GM12878 (cell line): ENCODE results near the gene STX4. TPM values are rescaled to one million over a fixed set of nuclear protein-coding genes. Genes with fewer than 3 reads are reported as not detected.

Source experiments
- ATAC-seq: fragments of 200-7000 bp; cut with Tn5 transposase; 3 replicates; pipeline ENCODE4 v1.9.1; 2020; ENCODE audit warnings: mild to moderate bottlenecking, moderate library complexity
- BruUV-seq: library from RNA; stranded (reverse); fragments of 400-500 nt; replicated peaks from 2 replicates; lab custom pipeline; 2021; lab: Mats Ljungman, UMichigan
- CTCF ChIA-PET: fragments of 300-600 bp; sonication (Branson Sonifier 250); formaldehyde crosslinking; extraction: SDS; loops from one replicate; lab custom pipeline; 2021; ENCODE audit warnings: inconsistent platforms; lab: Yijun Ruan, JAX
- POLR2A ChIA-PET: fragments of 350-600 bp; formaldehyde crosslinking; extraction: SDS; loops from one replicate; lab custom pipeline; 2021; ENCODE audit warnings: inconsistent platforms; lab: Charles Lee
- RAD21 ChIA-PET: fragments of 300-600 bp; sonication (Branson Sonifier 250); formaldehyde crosslinking; loops from one replicate; lab custom pipeline; 2023; ENCODE audit warnings: antibody characterized with exemption; ENCODE audit not compliant: unreplicated experiment; lab: Charles Lee
- SMC1A ChIA-PET: fragments of 300-600 bp; sonication (Branson Sonifier 250); formaldehyde crosslinking; loops from one replicate; lab custom pipeline; 2023; ENCODE audit not compliant: unreplicated experiment, uncharacterized antibody; lab: Charles Lee
- DNase-seq: peaks from one replicate; pipeline ENCODE4 v3.0.0-alpha.2; 2011; ENCODE audit warnings: low read depth, low spot score
- FAIRE-seq: peaks from 3 replicates; lab custom pipeline; 2011; peaks lifted over from hg19 to GRCh38; lab: Jason Lieb, UNC
- H2AFZ ChIP-seq: 2 replicates; pipeline ENCODE4 v1.6.0; 2011; ENCODE audit warnings: low read depth, low read length, control low read depth; ENCODE audit not compliant: control insufficient read depth
- H3K27ac ChIP-seq: 2 replicates; pipeline ENCODE4 v1.5.1; 2011; ENCODE audit warnings: control low read depth; ENCODE audit not compliant: control insufficient read depth, insufficient read depth
- H3K27me3 ChIP-seq, 2 experiments: replicated peaks in 1 of 2; 2 replicates each; pipeline versions ENCODE4 v1.6.0 to v1.6.1; 2011; ENCODE audit warnings: low read length in 1 of 2; ENCODE audit not compliant: control insufficient read depth in 2 of 2, insufficient read depth in 2 of 2
- H3K36me3 ChIP-seq, 2 experiments: 2 replicates each; pipeline ENCODE4 v1.5.1; 2011; ENCODE audit warnings: low read length in 1 of 2; ENCODE audit not compliant: control insufficient read depth in 2 of 2, insufficient read depth in 2 of 2
- H3K4me1 ChIP-seq: 2 replicates; pipeline ENCODE4 v1.6.1; 2011; ENCODE audit warnings: mild to moderate bottlenecking, low read length, moderate library complexity, mixed read lengths; ENCODE audit not compliant: control insufficient read depth, insufficient read depth
- H3K4me2 ChIP-seq: 2 replicates; pipeline ENCODE4 v1.6.0; 2011; ENCODE audit warnings: control low read depth; ENCODE audit not compliant: control insufficient read depth, insufficient read depth
- H3K4me3 ChIP-seq: fragments of 200-600 bp; sonication (generic); 2 replicates; pipeline ENCODE4 v1.5.1; 2016
- H3K79me2 ChIP-seq: 2 replicates; pipeline ENCODE4 v1.6.0; 2011; ENCODE audit warnings: low read length; ENCODE audit not compliant: control insufficient read depth, insufficient read depth
- H3K9ac ChIP-seq: 2 replicates; pipeline ENCODE4 v1.8.0; 2011; ENCODE audit warnings: low read length, control low read depth, mixed read lengths; ENCODE audit not compliant: control insufficient read depth, insufficient read depth
- H3K9me3 ChIP-seq: replicated peaks from 3 replicates; pipeline ENCODE4 v1.5.1; 2011; ENCODE audit warnings: mild to moderate bottlenecking, low read length; ENCODE audit not compliant: control insufficient read depth, insufficient read depth
- H4K20me1 ChIP-seq: 2 replicates; pipeline ENCODE4 v1.6.0; 2011; ENCODE audit not compliant: control insufficient read depth, insufficient read depth
- BHLHE40 ChIP-seq, 2 experiments: fragments of 450-650 bp in 1 of 2; IDR thresholded peaks; 2 replicates each; pipeline ENCODE4 v1.6.1; 2011 to 2017; ENCODE audit warnings: low read depth in 2 of 2, borderline replicate concordance in 1 of 2, improper control_type of control experiment in 1 of 2, low read length in 1 of 2, mild to moderate bottlenecking in 1 of 2
- EGR1 ChIP-seq, 2 experiments: IDR thresholded peaks; 1 replicate in 1 of 2; 2 replicates in 1 of 2; pipeline ENCODE4 v1.6.1; 2011 to 2012; ENCODE audit warnings: low read depth in 2 of 2, low read length in 2 of 2, borderline replicate concordance in 1 of 2, mild to moderate bottlenecking in 1 of 2, moderate library complexity in 1 of 2
- FOXM1 ChIP-seq: IDR thresholded peaks from 2 replicates; pipeline ENCODE4 v1.6.1; 2012; ENCODE audit warnings: low read depth, mild to moderate bottlenecking, inconsistent platforms, low read length, moderate library complexity
- GATAD2B ChIP-seq: fragments of 450-650 bp; conservative IDR thresholded peaks from 2 replicates; pipeline ENCODE4 v1.6.1; 2017; ENCODE audit warnings: low read depth, mild to moderate bottlenecking, moderate library complexity
- KLF5 ChIP-seq: fragments of 450-650 bp; IDR thresholded peaks from 2 replicates; pipeline ENCODE4 v1.6.1; 2014; ENCODE audit warnings: mild to moderate bottlenecking; ENCODE audit not compliant: partially characterized antibody
- PAX5 ChIP-seq: IDR thresholded peaks from 2 replicates; pipeline ENCODE4 v1.6.1; 2011; ENCODE audit warnings: low read depth, low read length, borderline replicate concordance
- YBX1 ChIP-seq: fragments of 450-650 bp; IDR thresholded peaks from 2 replicates; pipeline ENCODE4 v1.6.1; 2016; ENCODE audit warnings: antibody characterized with exemption
- WGBS: methylation state at CpG from one replicate; pipeline ENCODE4 v1.1.6; 2016; ENCODE audit warnings: low lambda C conversion rate; ENCODE audit not compliant: insufficient replicate concordance, insufficient coverage; ENCODE audit errors: missing lambda C conversion rate; 5-methylcytosine and 5-hydroxymethylcytosine counted together
- in situ Hi-C: fragments of 300-500 bp; cut with MboI; formaldehyde crosslinking; loops from 9 replicates; pipeline ENCODE4 v1.14.3; 2018; ENCODE audit warnings: mixed read lengths
- intact Hi-C: fragments of 100-400 bp; cut with micrococcal nuclease; formaldehyde crosslinking; loops from one replicate; pipeline ENCODE4 v1.14.2; 2022; ENCODE audit not compliant: unreplicated experiment
- polyA plus RNA-seq, 11 experiments: library from polyadenylated mRNA; depleted of rRNA in 4 of 11; unstranded in 6 of 11; stranded (reverse) in 5 of 11; fragments of >200 nt; fragmentation: Nextera tagmentation in 4 of 11; fragmentation: Illumina TruSeq in 1 of 11; extraction: Ambion mirVana in 4 of 11; extraction: Trizol in 1 of 11; gene quantifications; 1 replicate in 1 of 11; 2 replicates in 10 of 11; pipeline versions ENCODE4 v1.2.1 to v1.2.3, GENCODE V29; 2011 to 2016; ENCODE audit warnings: inconsistent platforms in 2 of 11, missing spikeins in 2 of 11, low read depth in 1 of 11
- total RNA-seq, 4 experiments: library from RNA; depleted of rRNA in 3 of 4; stranded (reverse); fragments of >200 nt in 3 of 4; fragmentation: Illumina TruSeq in 1 of 4; extraction: Trizol in 1 of 4; gene quantifications; 2 replicates each; pipeline versions ENCODE4 v1.2.1 to v1.2.3, GENCODE V29; 2013 to 2021

The STX4 gene
- total and polyA plus RNA-seq, 10 of the 15 experiments (the other 5 are each of a cell fraction or from before 2014, with no cell fraction given), result 3.3 to 37.6 (median 22.6) TPM

DNA sequence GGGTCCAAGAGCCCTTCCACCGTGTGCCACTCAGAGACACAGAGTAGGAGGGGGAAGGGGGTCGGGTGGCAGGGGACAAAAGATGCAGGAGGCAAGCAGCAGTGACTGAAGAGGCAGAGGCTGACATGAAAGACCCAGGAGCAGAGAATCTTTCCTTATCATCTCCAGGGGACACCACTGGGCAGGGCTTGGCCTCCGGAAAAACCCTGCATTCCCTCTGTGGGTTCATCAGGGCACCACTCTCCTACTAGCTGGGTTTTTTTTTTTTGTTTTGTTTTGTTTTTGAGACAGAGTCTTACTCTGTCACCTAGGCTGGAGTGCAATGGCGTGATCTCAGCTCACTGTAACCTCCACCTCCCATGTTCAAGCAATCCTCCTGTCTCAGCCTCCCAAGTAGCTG, 2.1 kb upstream of the STX4 start:
- CTCF ChIA-PET, result interaction anchor here (1.0 to 1.2 kb wide), 2 partner anchors 9 to 33 kb away, joined by 3 read pairs; no protein-coding TSS in a partner anchor
- no peak for TF ChIP-seq KLF5
- TF ChIP-seq PAX5, result no peak
- TF ChIP-seq BHLHE40 (IDR thresholded peaks at IDR 0.05; ENCODE audit: borderline replicate concordance in 1 of 2, low read depth in 2 of 2, low read length in 1 of 2), result no peak
- TF ChIP-seq GATAD2B, result no peak
- TF ChIP-seq YBX1, result no peak
- no peak for TF ChIP-seq FOXM1
- no peak for TF ChIP-seq EGR1 (IDR thresholded peaks at IDR 0.05; ENCODE audit: borderline replicate concordance in 1 of 2, low read depth in 2 of 2, low read length in 2 of 2)
- TF ChIP-seq, all 136 proteins: peak for 0
- H3K9ac ChIP-seq, result no peak overlapping the region
- no peaks in the 10 kb centered on the region for H3K9me3 ChIP-seq
- no peaks in the 10 kb centered on the region for H4K20me1 ChIP-seq
- H3K36me3 ChIP-seq, result peaks cover 0 to under 1% of the 10 kb centered on the region in 2 experiments; a peak in 1 of 4 replicates
- H3K27ac ChIP-seq, result no peak overlapping the region
- H3K79me2 ChIP-seq, result peaks cover 7% of the 10 kb centered on the region
- FAIRE-seq (no peak), ATAC-seq (no peak), DNase-seq (no peak)
- WGBS, result 87% methylated on average over 4 of the region's 4 CpGs
- SMC1A ChIA-PET, result interaction anchor here (0.6 to 1.3 kb wide), 2 partner anchors 32 to 302 kb away, joined by 3 read pairs; no protein-coding TSS in a partner anchor
- no peak overlapping the region for H3K4me3 ChIP-seq
- H2AFZ ChIP-seq, result no peak overlapping the region
- no peaks in the 10 kb centered on the region for H3K27me3 ChIP-seq
- no peak overlapping the region for H3K4me2 ChIP-seq
- BruUV-seq, result no TSS peak
- RAD21 ChIA-PET, result interaction anchor here (2.6 kb wide), 1 partner anchor 43 kb away, joined by 12 read pairs; the partner anchor contains the start of genes ZNF646 and ZNF668
- intact Hi-C loops, result no loop called here
- in situ Hi-C loops, result no loop called here
- no peaks in the 10 kb centered on the region; the same call in 1 of the 2 replicates for H3K4me1 ChIP-seq
- POLR2A ChIA-PET, result no interaction called here
